Measurements from ENCODE around the gene PLAC1.

Gene PLAC1

DNA sequence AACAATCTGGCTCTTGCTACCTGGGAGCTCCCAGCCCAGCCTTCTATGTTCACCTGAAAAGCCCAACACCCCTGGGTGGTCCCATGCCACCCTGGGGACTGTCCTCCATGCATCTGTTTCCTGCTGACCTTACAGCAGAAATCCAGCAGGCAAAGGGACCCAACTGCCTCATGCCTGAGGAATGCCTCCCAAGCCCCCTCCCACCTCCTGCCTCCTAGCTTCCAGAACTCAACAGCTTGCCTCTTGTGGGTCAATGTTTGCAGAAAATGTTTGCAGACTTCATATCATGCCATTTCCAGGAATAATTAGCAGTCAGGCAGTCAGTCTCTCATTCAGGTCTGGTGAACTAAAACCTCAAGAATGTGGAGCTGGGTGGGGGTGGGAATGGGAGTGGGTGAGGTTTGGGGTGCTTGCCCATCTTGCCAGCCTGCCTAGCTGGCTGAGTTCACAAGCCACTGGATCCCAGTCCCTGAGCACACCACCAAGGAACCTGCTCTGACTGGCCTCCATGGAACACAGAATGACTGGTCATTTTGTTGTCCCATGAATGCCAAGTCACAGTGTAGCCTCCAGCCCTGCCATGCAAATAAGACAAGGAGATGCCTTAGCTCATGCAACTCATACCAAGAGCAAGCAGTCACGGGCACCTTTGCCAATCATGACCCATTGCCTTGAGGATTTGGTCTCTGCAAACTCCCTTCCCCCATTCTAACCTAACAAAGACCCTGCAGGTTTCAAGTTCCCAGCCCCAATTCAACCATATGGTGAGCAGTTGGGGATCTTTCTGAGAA, 12.1 kb upstream of the PLAC1 start:
- no peak for DNase-seq (ENCODE audit: low read depth in 2 of 2)

DNA sequence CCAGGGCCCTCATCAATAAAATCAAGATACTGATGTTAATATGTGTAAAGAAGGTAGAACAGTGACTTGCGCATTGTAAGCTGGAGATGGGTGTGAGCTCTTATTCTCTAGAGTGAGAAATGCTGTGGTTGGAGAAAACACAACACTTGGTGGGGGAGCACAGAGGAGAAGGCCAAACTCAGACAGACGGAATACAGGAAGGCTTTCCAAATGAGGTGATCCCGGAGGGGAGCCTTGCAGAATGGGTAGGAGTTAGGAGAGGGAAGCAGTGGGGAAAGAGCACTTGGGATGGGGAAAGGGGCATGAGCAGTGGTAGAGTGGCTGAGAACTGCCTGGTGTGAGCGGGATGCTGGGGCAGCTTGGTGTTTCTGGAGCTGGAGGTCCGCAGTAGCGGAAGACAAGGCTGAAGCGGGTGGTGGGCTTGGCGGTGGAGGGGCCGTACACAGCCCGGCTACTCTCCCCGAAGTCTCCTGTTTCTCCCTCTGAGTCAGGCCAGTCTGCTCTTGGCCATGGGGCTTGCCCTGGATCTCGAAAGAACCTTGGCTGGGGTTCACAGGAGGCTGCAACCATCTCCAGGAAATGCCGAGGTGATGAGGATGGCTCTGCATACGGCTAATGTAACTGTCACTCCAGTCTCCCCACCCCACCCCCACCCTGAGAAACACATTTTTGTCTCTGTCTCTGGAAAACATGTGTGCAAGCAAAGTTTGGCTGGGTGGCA, 11.3 kb upstream of the PLAC1 start:
- no peak for DNase-seq (ENCODE audit: low read depth in 2 of 2)

DNA sequence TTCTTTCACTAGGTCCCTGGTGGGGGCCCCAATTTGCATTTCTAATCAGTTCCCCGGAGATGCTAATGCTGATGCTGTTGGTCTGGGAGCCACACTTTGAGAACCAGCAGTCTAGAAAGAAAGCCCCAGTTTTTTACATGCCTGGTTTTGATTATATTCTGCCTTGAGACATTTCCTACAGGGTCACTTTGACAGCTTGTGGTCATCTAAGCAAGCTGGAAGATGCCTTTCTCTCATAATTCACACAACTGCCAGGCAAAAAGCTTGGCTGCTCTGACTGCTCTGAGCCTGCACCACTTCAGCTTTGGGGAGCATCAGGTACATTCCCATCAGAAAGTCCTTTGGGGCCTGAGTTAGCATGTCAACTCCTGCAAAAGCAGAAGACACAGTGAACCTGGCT, 5.9 kb upstream of the PLAC1 start:
- no peak for DNase-seq (ENCODE audit: low read depth in 2 of 2)

DNA sequence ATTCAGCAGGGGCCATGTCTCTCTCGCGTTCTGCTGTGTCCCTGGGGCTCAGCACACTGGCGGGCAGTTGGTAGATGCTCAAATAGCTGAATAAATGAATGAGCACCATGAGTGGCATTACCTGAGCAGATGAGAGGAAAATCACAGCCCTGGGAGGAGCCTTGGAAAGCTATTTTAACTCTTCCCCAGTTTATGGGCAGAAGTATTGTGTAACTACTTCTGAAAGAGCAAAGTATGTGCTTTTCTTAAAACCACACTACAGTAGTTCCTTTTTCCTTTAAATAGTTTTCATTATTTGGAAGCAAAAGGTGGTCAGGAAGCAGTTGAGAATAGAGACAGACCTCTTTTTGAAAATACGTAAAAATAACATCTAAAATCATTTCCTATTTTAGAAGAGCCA, 3.0 kb upstream of the PLAC1 start:
- no peak for DNase-seq (ENCODE audit: low read depth in 2 of 2)

DNA sequence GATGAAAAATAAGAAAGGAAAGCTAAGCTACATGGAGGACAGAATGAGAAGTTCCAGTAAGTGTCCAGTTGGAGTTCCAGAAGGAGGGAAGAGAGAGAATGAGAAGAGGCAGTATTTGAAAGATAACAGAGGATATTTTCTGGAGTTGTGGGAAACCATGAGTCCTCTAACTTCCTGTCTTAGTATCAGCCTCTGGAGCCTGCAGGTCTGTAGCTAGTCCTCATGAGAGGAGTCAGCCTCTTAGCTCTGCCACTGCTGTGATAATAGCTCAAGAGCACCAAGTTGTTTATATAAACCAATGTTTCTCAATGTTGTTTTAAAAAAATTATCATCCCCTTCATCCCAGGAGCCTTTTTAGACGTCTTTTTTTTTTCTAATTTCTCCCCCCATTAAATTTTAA, 2.4 kb upstream of the PLAC1 start:
- no peak for DNase-seq (ENCODE audit: low read depth in 2 of 2)

DNA sequence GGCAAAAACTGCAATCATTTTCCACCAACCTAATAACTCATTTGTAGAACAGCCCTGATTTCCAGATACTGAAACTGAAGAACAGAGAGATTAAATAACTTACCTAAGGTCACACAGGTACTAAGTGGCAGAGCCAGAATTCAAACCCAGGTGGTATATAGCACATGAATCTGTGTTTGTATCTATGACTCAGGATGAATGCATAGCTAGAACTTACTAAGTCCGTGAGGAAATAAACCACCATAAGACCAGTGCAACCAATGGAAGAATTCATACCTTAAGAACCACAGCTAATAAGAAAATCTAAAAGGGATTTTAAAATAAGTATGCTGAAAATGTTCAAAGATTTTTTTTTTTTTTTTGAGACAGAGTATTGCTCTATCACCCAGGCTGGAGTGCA, 1.5 kb upstream of the PLAC1 start:
- DNase-seq (ENCODE audit: low read depth in 2 of 2): no peak

DNA sequence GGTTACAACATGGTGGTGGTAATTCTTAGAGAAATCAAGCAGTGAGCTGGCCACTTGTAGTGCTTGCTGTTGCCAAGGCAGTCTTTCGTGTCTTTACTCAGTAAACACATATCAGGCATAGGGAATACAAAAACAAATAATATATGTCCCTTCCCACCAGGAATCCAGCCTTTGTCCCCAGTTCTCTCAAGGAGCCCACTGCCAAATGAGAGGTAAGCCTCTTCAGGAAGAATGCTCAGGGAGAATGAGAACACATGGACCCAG, 421 bp upstream of the PLAC1 start:
- no peak for DNase-seq (ENCODE audit: low read depth in 2 of 2)

DNA sequence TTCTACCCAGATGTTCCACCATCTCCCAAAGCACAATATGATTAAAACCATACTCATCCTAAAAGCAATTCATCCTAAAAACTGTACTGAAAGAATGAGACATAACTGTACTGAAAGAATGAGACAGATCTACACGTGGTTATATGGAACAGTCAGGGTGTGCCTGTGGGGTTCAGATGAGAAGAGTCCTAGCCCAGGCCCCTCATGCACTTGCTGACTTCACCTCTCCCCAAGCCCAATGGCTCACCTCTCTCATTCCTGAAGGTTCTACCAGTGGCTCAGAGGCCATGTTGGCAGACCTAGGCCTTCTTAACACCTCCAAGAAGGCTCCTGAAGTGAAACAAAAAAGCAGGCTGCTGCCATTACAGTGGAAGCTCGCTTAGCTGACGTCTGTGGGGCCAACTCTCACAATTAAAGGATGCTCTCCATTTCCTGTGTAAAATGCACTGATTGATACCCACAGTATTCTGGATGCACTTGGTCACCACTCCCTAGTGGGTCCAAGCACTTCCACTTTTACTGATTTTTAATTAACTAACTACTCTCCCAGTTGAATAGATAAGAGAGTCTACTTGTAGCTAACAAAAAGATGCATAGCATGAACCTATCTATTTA, 3.8 kb downstream of the PLAC1 start:
- DNase-seq (ENCODE audit: low read depth in 2 of 2): peak; percentile 10 to 19

DNA sequence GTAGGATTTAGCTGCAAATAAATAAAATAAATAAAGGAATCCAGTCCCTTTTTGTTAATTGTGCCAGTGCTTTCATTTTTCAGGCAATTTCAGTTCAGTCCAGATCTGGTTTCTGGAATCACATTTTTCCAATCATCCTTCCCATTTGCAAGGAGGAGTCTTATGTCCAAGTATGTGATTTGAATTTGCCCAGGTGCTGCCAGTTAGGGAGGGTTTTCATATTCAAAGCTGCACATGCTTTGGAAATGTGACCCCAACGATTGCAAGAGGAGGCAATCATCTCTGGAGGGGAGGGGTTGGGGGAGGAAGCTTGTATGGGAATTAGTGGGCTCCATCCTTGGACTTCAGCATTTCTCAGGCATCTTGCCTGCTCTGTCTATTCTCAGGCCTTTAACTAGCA, 4.4 kb downstream of the PLAC1 start:
- DNase-seq (ENCODE audit: low read depth in 2 of 2): no peak

DNA sequence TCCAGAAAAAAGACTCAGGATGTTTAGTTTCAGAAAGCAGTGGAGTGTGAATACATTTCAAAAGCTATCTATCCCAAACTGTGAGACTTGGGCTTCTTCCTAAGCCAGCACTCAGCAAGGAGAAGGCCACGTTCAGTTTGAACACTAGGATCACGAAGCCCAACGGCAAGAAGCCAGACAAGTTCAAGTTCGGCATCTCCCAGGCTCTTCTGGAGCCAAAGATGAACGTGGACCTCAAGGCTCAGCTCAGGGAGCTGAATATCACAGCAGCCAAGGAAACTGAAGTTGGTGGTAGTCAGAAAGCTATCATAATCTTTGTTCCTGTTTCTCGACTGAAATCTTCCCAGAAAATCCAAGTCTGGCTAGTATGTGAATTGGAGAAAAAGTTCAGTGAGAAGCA, 7.6 kb downstream of the PLAC1 start:
- DNase-seq (ENCODE audit: low read depth in 2 of 2): no peak

DNA sequence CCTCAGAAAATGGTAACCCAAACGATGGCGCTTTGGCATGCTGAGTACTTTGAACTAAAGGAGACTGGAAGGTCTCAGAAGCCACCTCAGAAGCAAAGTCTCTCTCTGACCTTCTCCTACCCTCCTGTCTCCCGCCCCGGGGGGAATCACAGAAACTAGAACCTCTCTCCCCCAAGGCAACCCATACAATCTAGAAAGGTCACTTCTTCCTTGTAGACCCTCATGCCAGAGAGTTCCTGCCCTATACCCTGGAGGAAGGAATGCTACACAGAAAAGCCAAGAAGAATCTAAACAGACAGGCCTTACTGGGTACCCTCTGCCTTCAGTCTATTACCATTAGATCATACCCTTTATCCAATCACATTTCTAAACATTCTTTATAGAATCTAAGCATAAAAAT, 8.5 kb downstream of the PLAC1 start:
- no peak for DNase-seq (ENCODE audit: low read depth in 2 of 2)

DNA sequence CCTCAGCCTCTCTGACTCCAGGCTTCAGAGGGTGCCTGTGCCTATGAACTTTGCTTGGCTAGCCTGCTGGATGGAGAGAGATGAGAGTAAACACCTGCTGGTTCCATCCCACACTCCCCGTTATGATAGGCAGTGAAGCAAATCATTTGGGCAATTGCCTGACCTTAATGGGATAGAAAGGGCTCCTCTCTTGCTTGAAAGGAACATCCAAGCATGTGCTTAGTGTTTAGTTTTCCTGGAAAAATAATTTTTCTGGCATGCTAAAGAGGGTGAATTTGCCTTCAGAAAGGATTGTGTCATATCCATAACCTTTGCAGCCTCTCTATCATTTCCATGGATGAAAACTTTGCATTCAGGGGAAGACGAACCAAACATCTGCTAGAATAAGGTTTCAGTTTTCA, 10.8 kb downstream of the PLAC1 start:
- DNase-seq (ENCODE audit: low read depth in 2 of 2): no peak

DNA sequence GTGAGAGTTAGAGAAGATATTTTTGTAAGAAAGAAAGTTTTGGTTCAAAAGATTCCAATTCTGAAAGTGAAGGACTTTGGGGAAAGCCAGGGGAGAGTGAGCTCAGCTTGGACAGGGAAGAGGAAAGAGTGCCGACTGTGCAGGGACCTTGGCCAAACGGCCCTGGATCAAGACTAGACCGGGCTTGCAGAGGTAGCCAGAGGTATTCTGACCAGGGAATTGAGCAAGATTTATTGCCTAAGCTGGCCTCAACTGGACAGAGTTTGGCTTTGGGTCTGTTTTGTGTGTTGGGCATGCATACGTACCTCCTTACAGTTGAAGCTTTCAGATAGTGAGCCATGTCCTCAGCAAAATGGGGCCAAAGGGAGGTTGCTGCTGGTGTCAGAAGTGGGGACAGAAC, 11.6 kb downstream of the PLAC1 start:
- DNase-seq (ENCODE audit: low read depth in 2 of 2): no peak

DNA sequence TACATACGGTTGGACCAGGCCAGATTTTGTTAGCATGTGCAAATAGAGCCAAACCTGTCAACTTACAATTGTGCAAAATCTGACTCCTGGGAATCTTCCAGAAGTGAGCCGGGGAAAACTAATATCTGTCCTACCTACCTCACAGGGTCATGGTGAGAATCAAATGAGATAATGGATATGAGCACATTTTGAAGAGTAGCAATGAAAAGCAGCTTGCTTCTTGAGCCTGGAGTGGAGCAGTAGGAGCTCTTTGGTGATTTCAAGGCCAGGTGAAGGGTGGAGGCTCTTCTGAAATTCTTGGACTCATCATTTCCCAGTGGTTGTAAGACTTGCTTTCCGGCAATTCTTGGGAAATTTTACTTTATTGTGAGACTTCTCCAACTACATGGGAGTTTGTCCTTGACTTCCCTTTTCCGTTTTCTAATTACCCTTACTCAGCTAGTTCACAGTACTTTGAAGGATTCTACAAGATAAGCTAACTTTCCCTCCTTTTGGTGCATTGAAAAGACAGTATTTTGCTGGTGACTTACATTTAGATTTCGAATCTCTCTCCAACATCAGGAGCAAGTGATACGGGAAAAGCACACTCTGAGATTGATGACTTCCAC, 12.2 kb downstream of the PLAC1 start:
- DNase-seq (ENCODE audit: low read depth in 2 of 2): no peak

DNA sequence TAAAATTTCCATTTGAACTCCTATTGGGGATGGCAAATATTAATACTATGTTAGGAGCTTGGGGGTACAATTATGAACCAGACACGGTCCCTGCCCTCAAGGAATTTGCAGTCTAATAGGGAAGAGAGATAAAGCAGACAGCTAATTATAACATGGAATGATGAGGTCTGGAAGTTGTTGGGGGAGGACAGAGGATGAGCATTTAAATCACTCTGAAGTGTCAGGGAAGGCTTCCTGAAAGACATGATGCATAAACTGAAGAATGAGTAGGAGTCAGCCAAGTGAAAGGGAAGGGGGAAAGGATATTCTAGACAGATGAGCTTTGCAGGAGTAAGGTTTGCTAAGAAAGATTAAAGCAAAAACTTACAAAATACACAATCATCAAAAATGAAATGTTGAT, 15.9 kb downstream of the PLAC1 start:
- DNase-seq (ENCODE audit: low read depth in 2 of 2): no peak

DNA sequence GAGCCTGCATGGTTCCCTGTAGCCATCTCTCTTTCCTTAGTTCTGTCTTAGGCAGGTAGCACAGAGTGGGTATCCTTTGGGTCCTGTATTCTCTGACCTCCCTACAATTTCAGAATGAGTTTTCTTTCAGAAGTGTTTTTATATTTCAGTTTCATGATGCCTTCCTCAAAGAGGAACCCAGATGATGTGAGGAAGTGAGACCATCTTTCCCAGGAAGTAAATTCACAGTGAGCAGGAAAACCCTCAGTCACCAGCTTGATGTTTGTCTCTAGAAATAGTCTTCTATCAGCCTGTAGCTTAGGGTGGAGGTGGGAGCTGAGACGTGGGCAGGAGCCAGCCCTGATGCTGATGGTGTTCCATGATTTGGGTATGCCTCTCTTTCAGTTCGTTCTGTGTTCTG, 16.9 kb downstream of the PLAC1 start:
- DNase-seq (ENCODE audit: low read depth in 2 of 2): no peak

DNA sequence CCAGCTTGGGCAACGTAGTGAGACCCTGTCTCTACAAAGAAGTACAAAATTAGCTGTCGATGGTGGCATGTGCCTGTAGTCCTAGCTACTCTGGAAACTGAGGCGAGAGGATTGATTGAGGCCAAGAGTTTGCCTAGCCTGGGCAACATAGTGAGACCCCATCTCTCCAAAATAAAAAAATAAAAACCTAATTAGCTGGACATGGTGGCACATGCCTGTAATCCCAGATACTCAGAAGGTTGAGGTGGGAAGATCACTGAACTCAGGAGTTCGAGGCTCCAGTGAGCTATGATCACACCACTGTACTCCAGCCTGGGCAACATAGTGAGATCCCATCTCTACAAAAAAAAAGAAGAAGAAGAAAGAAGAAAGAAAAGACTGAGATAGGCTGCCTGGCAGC, 17.4 kb downstream of the PLAC1 start:
- DNase-seq (ENCODE audit: low read depth in 2 of 2): no peak

DNA sequence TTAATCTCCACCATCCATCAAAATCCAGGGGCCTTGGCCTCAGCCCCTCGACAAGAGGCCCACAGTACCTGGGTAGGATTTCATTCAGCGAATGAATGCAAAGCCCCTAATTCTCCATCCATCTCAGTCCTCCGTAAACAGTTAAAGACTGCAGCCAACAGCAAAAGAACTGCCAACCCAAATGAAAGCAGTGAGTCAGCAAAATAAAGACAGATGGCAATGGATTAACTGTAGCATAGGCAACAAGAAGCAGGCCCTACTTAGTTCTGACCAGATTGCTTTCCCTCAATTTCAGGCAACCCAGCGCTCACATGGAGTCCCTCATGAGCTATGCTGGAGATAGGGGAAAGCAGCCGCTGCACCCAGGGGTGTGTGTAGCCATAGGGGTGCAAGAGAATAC, 21.4 kb downstream of the PLAC1 start:
- no peak for DNase-seq (ENCODE audit: low read depth in 2 of 2)

DNA sequence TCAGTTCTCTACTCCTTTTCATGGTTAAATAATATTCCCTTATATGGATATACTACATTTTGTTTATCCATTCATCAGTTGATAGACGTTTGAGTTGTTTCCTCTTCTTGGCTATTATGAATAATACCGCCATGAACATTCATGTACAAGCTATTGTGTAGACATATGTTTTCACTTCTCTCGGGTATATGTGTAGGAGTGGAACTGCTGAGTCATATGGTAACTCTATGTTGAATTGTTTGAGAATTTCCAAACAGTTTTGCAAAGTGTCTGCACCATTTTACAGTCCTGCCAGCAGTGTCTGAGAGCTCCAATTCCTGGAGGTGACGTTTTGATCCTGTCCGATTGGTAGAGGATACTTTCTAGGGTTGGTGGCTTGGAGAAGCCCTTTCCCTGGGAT, 23.6 kb downstream of the PLAC1 start:
- no peak for DNase-seq (ENCODE audit: low read depth in 2 of 2)

DNA sequence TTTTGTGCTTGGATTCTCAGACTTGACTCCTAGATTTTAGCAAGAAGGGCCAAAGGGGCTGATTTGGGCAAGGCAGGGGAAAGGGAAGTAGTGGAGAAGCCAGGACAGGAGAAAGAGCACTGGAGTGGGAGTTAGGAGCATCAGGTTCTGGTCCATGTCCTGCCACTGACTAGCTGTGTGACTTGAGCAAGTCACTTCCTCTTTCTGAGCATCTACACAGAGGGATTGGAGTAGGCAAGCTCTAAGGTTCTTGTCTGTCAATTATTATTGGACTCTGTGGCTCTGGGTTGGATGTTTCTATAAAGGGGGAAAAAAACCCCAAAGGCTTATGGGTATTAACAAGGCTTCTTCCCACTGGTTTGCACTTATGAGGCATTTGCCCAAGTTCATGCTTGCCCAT, 24.4 kb downstream of the PLAC1 start:
- no peak for DNase-seq (ENCODE audit: low read depth in 2 of 2)

DNA sequence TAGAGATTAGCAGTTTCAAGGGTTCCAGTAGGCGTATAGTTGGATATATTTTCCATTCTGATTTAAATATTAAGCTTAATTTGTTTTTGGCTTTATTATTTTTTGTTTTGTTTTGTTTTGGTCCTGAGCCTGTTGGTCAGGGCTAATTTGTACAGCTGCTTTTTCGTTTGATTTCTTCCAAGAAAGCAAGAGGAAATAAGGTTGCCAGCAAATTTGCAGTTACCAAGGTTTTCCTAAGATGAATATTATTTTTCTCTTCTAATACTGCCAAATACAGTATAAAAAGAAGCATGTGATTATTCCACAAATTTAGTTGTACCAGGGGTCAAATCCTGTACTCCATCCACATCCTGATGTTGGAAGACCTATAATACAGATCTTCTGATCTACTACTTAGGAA, 24.9 kb downstream of the PLAC1 start:
- DNase-seq (ENCODE audit: low read depth in 2 of 2): no peak

DNA sequence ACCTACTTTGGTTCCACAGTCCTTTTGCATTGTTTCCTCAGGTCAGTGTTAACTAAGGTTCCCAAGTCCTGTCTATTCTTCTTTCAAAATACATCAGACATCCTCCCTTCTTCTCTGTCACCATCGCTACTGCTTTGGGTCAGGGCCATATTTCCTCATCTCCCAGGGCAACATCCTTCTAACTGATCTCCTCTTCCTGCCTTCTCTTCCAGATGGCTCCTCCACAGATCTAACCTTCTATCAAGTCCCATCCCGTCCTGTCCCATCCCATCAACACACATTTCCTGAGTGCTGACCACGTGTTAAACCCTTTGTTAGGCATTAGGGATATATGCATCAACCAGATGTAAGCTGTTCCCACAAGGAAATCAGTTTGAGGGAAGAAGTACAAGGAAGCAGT, 25.9 kb downstream of the PLAC1 start:
- DNase-seq (ENCODE audit: low read depth in 2 of 2): no peak
